Measurements from ENCODE around the gene PSMB11.

PSMB11 gene

DNA sequence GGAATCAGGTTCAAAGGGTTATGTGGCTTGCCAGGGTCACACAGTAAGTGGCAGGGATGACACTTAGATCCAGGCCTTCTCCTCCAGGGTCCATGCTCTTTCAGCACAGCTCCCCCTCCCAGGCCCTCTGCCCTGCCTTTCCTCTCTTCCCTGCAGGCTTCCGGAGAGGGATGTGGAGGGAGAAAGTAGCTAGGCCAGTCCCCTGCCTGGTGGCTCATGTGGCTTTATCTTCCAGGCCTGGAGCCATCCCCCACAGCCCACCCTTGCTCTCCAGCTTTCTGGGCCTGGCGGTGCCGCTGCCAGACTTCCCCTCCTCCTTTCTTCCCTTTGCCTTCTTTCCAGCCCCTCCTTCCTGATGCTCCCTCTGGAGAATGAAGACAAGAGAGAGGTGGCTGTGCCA lies 1.7 kb downstream of the PSMB11 start:
- DNase-seq, result no peak

DNA sequence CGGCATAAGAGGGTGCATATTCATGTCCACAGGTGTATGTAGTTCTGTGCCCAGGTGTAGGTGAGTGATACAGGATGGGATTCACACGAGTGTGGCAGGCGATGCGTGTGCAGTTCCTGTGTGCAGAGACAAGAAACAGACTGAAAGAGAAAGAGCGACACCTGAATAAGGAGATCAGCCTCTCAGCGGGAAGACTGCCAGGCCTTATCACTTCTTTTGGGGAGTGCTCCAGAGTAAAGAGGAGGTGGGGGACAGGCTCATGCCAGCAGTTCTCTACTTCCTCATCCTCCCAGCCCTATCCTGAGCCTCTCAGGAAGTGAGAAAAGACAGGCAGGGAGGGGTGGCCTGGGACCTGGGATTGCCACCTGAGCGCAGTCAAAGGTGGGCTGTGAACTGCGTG lies 2.8 kb downstream of the PSMB11 start:
- DNase-seq, result no peak

DNA sequence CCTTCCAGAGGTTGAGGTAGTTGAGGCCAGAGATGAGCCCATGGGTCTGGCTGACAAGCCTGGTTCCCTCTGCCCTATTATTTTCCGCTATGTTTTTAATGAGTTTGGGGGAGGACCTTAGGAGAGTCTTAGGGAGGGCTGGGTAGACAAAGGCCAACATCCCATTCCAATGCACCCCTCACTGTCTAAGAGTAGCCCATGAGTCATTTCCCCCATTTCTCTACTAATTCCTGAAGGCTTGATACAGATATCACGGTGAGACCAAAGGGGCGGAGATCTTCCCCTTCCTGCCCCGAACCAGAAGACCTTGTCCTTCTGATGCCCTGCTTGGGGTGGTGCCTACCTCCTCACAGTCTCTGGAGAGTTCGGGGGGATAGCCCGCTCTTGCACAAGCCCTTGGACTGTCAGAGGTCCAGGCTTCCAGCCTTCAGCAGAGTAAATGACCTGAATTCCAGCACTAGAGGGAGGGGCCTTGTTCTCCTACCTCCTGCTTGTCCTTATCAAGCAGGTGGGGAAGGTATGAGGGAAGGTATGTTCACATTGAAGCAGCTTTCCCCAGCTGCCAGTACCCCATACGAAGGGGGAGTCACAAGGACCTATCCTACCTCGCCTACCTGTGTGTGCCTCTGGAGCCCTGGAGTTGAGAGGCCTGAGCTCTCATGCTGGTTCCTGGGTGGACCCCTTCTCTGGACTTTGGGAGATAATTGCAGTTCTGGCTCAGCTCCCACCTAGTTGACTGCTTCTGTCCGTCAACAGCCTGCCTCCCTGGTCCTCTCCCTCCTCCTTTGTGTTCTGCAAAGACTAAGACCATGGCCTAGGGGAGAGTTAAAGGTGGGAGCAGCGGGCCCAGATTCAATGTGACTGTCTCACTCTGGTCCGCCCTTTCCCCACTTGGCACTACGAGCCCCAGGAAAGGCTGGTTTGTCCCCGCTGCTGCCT lies 3.7 kb downstream of the PSMB11 start:
- peak; percentile 12 for DNase-seq

DNA sequence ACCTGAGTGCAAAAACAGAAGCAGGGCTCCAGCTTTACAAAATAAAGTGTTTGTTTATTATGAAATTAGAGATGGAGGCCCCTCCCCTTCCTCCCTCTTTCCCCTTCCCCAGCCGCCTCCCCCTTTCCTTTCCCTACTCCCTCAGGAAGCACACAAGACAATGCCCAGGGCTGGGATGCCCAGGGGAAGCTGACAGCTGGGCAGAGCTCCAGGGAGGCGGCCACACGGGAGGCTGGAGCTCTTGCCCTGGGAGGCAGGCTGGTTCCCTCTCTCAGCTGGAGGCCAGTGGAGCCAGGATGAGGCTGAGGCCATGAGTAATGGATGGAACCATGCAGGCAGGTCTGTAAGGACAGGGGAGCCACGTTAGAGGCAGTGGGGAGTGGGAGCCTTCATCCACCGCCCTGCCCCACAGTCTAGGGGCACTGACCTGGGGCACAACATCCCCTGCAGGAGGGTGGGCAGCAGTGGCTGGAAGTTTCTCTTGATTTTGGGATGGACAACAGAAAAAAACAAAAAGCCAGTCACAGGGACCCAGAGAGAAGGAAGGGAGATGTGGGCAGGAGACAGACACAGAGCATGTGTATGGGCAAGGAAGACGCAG lies 5.1 kb downstream of the PSMB11 start:
- peak; percentile 64 for DNase-seq

DNA sequence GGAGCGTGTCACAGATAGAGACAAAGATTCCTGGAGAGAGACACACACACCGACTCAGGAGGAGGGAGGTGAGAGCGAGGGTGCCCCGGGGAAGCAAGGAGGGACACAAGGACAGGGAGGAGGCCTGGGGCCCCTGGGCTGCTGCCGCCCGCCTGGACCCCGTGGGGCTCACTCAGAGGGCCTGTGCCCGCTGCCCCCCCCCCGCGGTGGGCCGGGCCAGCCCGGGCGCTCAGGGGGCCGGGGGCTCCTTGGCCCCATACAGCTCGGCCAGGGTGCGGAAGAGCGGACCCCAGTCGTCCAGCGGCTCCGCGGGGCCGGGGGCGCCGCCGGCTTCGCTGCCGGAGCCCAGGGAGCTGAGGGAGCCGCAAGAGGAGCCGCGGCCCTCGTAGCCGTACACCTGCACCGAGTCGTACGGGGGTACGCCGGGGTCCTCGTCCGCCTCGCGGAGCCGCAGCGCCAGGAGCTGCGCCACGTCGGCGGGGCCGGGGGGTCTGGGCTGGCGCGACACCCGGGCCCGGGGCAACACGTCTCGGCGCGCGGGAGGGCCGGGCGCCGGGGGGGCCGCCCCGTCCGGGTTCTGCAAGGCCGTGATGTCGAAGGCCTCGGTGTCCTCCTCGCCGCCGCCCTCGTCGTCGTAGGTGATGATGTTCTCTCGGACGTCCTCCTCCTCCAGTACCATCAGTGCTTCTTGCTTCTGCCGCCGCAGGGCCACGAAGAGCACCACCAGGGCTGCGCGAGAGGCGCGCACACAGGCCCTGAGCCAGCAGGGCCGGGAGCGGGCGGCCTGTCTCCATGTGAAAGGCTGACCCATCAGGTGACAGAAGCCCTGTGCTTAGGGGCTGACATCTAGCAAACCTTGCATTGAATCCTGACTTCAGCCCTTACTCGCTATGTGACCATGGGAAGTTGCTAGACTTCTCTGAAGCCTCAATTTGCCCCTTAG lies 6.0 kb downstream of the PSMB11 start:
- DNase-seq, result no peak

DNA sequence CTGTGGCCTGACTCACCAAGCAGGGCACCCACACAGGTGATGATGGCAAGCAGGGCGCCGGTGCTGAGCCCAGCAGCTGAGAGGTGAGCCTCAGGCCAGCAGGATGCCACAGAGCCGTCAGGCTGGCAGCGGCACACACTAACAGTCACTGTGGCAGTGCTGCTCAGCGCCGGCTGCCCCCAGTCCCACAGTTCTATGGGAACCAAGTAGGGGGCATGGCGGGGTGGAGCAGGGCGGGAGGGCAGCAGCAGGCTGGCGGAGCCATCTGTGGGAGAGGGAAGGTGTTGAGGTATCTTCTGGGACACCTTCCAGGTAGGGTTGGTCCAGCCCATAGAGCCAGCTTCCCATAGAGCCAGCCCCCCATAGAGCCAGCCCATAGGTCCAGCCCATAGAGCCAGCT lies 7.0 kb downstream of the PSMB11 start:
- no peak for DNase-seq

DNA sequence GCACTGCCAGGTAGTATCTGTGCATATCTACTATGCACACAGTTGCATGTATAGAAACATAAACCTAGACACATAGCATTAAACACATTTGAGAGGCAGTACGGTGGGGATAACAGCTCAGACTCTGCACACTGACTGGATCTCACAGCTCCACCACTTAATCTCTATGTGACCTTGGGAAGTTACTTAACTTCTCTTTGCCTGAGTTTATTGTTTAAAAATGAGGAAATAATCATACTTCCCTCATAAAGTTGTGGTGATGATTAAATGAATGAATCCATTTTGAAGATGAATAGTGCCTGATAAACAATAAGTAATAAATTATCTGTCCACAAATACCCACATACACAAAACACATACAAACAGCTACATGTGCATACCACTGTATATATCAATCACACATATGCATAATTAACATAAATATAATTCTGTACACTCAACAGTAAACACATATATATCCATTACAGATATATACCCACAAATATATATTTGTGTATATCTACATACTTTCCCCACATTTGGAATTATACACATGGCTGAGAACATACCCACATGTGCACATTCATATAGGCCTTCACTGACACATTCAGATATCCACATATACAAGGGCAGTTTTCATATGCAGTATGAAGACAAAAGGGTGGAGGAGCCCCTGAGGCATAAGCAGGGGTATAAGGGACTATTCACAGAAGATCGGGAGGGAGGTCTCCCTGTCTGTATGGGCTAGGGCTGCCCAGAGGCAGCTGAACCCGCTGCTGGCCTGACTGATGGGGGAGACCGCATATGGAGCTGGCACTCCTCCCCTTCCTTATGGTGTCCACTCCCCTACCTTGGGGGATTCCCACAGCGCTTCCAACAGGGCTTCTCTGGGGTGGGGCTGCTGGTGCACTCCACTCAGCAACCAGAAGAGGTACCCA lies 9.4 kb downstream of the PSMB11 start:
- DNase-seq, result no peak

DNA sequence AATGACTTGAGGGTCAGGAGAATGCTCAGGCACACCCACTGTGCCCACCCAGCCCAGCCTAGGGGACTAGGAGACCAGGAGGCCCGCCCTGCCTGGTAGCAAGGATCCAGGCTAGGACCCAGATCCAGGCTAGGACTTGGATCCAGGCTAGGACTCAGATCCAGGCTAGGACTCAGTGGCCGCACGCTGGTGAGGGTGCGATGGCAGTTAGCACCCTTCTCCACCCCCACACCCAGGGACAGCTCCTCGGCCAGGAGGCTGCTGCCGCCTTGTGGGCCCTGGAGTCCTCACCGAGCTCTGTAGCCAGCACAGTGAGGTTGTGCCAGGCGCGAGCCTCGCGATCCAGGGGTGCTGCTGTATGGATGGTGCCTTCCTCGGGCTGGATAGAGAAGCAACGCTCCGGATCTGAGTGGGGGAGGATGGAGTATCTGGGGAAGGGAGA lies 10.2 kb downstream of the PSMB11 start:
- DNase-seq, result no peak

DNA sequence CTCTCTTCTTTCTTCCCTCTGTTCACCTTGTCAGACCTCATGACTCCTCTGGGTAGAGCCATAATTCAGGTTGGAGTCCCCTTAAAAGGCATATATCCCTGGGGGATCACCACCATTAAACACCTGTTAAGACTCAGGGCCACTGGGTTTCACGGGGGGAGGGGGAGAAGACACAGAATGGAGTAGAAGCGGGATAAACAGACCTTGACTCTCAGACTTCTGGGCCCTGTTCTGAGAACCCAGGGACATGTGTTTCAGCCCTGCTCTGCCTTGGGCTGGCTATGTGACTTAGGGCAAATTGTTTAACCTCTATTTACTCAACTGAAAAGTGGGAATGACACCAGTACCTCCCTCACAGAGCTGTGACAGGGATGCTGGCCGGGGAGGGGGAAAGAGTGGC lies 10.7 kb downstream of the PSMB11 start:
- DNase-seq, result no peak

DNA sequence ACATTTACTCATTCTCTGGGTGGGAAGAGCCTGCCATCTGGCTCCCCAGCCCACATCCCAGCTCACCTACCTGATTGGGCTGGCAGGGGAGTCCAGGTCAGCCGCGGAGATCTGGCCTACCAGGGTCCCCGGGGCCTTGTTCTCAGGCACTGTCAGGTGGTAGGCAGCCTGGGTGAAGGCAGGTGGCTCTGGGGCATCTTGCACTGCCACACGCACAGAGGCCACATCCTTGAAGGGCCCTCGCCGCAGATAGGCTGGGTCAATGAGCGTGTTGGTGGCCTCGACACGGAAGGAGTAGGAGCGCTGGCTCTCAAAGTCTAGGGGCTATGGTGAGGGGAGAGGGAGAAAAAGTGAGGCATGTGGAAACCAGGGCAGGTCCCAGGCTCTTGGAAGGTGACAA lies 11.4 kb downstream of the PSMB11 start:
- no peak for DNase-seq

DNA sequence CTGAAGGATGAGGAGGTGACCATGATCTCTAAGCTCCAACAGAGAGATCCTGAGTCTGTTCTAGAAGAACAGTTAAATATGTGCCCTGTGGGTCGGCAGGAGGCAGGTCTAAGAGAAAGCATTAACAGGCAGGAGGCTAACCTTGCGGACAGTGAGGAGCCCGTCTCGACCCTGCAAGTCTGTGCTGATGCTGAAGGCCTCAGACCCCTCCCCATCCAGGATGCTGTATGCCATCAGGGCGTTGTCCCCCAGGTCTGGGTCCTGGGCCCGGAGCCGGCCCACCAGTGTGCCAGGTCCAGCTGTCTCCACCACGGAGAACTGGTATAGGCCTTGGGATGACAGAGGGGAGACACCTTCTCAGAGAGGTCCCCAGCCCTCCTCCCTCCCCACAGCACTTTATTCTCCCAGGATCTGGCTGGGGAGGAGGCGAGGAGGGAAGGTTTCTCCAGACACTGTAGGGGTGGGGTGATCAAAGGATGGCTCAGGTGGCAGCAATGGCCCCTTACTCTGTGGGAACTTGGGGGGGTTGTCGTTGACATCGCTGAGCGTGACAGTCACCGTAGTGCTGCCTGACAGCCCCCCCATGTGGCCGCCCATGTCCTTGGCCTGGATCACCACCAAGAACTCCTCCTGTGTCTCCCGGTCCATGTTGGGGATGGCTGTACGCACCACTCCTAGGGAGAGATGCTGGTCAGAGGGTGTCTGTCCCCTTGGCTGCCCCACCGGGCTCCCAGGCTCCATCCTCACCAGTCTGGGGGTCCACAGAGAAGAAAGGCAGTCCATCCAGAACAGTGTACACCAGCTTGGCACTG lies 12.2 kb downstream of the PSMB11 start:
- DNase-seq, result no peak

DNA sequence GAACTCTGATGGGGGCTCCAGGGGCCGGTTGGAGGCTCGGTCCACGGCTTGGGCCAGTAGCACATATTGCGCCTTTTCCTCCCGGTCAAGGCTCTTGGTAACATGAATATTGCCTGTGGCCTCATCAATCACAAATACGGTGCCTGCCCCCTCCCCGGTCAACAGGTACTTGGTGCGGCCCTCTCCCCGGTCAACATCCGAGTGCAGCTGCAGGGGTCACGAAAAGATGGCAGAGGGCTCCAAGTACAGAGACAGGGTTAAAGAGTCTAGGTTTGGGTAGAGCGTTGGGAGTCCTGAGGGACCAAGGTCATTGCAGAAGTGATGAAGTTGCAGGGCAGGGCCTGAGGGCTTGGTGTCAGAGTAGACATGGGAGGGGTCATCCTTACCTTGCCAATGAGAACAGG lies 13.1 kb downstream of the PSMB11 start:
- no peak for DNase-seq

DNA sequence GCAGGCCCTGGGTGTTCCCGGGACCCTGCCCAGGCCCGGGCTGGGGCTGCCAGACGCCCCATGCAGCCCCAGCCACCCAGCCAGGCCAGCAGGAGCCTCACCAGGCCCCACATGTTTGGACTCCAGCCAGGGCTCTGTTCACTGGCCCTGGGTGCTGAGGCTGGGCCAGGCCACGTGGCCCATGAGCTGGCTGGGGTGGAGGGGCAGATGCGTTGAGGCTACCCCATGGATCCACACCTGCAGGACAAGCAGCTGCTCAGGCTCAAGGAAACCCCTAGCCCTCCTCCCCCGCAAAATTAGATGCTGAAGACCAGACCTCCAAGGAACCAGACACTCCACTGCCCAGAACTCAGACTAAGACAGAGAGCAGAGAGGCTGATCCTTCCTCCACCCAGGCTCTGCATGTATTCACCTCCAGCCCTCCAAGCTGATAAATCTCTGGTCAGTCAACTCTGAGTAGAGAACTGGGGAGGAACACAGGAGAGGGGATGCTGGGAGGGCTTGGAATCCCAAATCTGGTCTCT lies 13.7 kb downstream of the PSMB11 start:
- no peak for DNase-seq

DNA sequence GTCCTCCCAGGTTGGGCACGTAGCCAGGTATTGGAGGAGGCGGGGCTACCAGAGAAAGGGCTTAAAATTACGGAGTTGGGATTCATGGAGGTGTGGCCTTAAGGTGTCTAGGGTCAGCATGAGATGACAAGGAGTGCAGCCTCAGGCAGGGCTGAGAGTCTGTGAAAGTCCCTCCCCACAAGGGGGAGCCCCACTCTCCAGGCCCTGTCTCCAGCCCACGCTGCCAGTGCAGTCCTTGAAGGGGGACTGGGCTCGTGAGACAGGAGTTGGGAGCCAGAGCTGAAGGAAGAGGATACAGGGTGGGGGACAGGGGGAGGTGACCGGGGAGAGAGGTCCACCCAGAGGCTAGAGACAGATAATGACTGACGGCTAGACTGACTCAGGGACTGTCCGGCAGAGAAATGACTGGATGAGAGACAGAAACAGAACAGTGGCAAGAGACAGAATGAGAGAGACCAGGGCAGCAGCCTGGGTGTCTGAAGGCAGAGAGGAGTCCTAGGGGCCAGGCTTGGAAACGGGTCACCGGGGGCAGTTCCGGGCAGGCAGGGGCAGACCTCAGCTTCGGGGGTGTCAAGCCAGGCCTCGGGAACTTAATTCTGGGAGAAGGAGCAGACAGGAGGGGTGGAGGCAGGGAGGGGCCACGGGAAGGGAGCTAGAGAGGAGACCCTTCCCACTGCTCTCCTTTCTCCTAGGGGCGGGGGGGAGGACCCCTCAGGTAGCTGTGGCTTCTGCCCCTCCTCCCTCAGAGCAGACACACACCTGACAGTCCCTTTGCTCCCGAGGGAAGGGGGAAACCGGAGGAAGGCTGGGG lies 14.3 kb downstream of the PSMB11 start:
- peak; percentile 68 for DNase-seq

DNA sequence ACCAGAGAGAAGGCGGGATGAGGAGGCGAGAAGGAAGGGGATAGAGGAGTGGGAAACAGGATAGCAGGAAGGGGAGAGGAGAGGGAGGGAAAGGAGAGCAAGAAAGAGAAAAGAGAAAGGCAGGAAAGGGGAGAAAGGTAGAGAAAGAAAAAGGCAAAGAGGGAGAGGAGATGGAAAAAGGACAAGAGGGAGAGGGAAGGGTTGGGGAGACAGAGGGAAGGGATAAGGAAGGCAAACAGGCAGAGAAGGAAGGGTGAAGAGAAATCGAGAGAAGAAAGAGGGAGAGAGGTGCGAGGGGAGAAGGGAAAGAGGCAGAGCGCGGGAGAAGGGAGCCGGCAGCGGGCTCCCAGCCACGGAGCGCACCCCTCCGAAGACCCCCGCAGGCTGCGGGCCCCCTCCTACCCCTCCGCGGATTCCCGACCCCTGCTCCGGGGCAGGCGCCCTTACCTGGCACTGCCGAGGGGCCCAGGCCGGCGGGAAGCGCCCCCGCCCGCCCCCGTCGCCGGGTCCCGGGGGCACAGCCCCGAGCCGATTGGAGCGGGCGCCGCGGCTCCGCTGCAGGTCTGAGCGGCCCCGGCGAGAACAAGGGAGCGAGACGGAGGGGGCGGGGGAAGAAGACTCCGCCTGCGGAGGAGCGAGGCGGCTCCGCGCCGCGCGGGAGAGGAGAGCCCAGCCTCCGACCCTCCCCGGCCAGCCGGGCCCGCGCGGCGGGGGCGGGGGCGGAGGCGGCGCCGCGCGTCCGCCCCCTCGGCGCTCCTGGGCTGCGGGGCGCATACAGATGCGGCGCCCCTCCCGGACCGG lies 15.1 kb downstream of the PSMB11 start, which contains the start of gene CDH24:
CDH24 (minus strand) TSS at position 565 of the 801 bp plus-strand sequence. CDS start 1,787 bp downstream, outside the sequence.
- peak; percentile 71 for DNase-seq

DNA sequence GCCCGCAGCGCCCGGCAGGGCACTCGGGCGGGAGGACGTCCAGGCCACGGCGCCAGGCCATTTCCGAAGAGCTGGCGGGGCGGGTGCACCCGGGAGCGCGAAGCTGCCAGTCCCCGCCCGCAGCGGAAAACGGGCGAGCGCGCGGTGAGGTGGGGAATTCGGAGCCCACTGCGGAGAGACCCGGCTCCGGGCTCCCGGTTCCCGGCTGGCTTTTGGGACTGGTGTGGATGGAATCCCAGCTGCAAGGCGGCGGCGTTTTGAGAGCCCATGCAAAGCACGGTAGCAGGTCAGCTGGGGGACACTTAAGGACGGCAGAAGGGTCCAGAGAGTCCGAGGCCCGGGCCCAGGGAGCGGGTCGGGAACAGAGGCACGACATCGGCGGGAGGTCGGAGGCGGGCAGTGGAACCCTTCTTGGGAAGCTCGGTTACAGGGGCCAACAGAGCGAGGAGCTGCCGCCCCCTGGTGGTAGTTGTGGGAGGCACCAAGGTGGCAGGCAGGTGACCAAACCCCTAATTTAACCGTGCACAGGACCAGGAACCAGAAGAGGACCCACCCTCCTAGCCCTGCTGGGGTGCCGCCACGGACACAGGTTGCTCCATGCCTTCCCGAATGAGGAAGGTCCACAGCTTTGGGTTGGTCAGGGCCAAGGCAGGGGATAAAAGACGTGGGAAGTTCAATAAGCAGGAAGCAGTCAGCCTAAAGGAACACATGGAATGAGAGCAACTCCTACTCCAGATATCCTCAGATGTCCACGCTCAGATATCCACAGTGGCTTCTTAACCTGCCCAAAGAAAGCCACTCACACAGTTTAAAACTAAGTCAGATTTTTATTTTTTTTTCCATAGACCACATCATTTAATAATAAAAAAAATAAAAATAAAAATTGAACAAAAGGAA lies 16.0 kb downstream of the PSMB11 start:
- DNase-seq, result peak; percentile 82

DNA sequence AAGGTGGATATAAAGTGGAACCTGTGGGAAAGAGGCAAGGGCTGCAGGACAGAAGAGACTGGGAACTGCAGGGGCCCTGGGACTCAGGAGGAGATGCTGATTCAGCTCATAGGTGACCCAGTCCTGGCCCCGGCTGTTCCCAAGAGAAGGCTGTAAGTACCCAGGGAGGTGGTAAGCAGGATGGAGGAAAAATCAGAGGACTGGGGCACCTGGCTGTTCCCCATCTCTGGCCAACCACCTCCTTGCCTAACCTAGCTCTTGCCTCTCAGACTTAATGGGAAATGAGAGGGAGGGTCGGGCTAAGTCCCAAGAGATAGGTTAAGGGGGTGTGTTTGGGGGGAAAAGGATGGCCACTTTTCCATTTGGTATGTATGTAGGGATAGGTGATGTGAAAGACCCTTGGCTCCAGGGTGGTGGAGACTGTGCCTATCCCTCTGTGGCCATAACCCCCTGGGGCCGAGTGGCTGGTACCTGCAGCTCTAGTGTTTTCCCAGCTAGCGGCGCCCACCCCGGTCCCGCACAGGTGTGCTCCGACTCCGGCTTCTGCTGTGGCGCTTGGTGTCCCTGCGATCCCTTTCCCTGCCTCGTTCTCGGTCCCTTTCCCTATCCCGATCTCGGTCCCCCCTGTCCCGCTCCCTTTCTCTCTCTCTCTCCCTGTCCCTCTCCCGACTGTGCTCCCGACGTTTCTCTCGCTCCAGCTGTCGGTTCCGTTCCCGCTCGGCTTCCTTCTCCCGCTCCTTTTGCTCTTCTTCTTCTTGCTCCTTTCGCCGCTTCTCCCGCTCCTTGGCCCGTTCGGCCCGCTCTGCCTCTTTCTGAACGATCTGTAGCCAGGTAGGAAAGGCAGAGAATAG lies 16.9 kb downstream of the PSMB11 start:
- no peak for DNase-seq

Measured in fibroblast of skin of scalp (primary cell).